Activated CD4-positive, alpha-beta memory T cell treated with anti-CD3 and anti-CD28 coated beads, Interleukin-2, amount 10 ng/mL, durations not matched to agents 7 days and 5 days (primary cell): Measurements from ENCODE around the gene KDM4B. TPM values are rescaled to one million over a fixed set of nuclear protein-coding genes. Genes with fewer than 3 reads are reported as not detected.
A peak's percentile ranks its signal among the peaks of the same experiment; 100 is the strongest.

ENCODE experiments used
- CTCF ChIA-PET: fragments of 350-600 bp; sonication (Branson Sonifier 250); formaldehyde crosslinking; loops from one replicate; lab custom pipeline; 2021; ENCODE audit warnings: antibody characterized with exemption, inconsistent platforms; lab: Charles Lee
- POLR2A ChIA-PET: fragments of 350-600 bp; sonication (Branson Sonifier 250); formaldehyde crosslinking; loops from one replicate; lab custom pipeline; 2021; ENCODE audit warnings: antibody characterized with exemption; lab: Charles Lee
- DNase-seq: peaks from one replicate; pipeline ENCODE4 v3.0.0-alpha.2; 2020
- H3K27ac Mint-ChIP-seq: one replicate; pipeline ENCODE4 v1.8.0; 2021; ENCODE audit warnings: mild to moderate bottlenecking, mixed read lengths
- H3K27me3 Mint-ChIP-seq: one replicate; pipeline ENCODE4 v1.8.0; 2021; ENCODE audit warnings: mixed read lengths
- H3K36me3 Mint-ChIP-seq: one replicate; pipeline ENCODE4 v1.8.0; 2021; ENCODE audit warnings: low read depth, mixed read lengths
- H3K4me1 Mint-ChIP-seq: one replicate; pipeline ENCODE4 v1.8.0; 2021; ENCODE audit warnings: mixed read lengths
- H3K4me3 Mint-ChIP-seq: one replicate; pipeline ENCODE4 v1.8.0; 2021; ENCODE audit warnings: mild to moderate bottlenecking, mixed read lengths
- H3K9me3 Mint-ChIP-seq: one replicate; pipeline ENCODE4 v1.8.0; 2021; ENCODE audit warnings: mixed read lengths
- total RNA-seq, 2 experiments: library from RNA; stranded (reverse); gene quantifications; one replicate each; pipeline ENCODE4 v1.2.3, GENCODE V29; 2021

KDM4B gene
- total RNA-seq, 2 experiments from 2014 or later = 46.3 to 50.9 TPM

DNA sequence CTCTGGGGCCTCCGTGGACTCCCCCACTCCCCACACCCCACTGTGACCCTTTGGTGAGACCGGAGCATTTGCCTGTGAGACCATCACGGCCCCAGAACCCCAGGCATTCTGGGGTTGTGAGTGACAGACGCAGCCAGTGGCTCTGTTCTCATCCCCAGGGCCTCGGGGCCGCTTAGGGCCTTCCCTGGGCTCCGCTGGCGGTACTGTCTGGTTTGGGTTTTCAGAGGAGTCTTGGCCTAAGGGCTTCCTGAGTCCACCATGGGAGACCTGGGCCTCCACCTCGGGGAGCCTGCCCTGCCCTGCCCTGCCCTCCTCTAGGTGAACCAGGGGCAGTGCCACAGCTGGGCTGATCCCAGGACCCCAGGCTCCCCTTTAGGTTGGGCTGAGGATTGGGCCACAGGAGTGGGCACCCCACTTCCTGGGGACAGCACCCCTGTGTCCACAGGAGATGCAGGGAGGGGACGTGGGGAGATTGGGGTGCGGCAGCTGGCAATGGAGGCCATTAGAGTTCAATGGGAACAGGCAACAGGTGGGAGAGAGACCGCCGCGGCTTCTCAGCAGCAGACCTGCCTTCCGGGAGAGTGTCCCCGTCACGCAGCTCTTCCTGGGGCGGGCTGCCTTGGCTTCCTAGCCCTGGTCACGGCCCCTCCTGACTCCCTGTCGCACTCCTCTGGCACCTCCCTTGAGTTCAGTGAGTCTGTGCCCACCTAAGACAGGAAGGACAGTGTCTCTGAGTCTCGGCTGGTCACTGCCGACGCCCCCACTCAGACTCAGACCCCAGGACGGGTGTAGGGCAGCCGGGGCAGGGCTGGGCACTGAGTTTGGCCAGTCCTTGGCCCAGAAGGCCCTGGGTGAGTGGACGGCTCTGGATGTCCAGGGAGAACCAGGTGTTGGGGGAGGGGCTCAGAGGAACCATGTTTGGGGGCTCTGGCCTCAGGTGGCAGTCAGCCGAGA is 164.1 kb downstream of the KDM4B start:
- no peaks in the 10 kb centered on the region for H3K9me3 Mint-ChIP-seq
- no peaks in the 10 kb centered on the region for H3K27me3 Mint-ChIP-seq
- DNase-seq = no peak
- H3K4me3 Mint-ChIP-seq = no peak overlapping the region
- POLR2A ChIA-PET = no interaction called here
- H3K36me3 Mint-ChIP-seq = peaks cover 12% of the 10 kb centered on the region
- H3K27ac Mint-ChIP-seq = peak overlapping the region; percentile 26
- peaks cover 7% of the 10 kb centered on the region for H3K4me1 Mint-ChIP-seq
- CTCF ChIA-PET = no interaction called here

DNA sequence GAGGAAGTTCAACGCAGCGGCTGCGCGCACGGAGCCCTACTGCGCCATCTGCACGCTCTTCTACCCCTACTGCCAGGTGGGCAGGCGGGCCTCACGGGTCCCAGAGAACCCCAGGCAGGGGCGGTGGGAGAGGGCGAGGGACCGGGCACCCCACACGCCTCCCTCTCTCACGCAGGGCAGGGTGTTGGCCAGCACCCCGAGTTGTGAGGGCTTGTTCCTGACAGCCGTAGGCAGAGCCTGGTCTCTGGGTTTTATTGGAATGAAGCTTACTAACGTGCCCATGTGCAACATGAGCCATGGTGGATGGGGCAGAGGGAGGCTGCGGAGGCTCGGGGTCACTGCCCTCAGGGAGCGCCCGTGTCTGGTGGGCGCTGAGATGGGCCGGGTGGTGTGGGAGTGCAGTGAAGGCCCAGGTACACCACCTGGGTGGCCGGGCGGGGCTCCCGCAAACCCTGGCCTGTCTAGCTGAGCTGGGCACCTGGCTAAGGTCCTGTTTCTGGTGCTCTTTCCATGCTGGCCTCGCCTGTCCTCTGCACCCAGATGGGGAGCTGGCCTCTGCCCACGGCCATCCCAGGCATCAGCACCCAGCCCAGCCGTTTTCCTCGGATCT is 165.2 kb downstream of the KDM4B start:
- Mint-ChIP-seq H3K27ac (no peak overlapping the region), H3K4me3 (no peak overlapping the region), H3K27me3 (peaks cover under 1% of the 10 kb centered on the region), H3K36me3 (peaks cover 23% of the 10 kb centered on the region), H3K9me3 (peaks cover 1% of the 10 kb centered on the region), H3K4me1 (peaks cover 18% of the 10 kb centered on the region)
- CTCF ChIA-PET = no interaction called here
- no peak for DNase-seq
- POLR2A ChIA-PET = no interaction called here

DNA sequence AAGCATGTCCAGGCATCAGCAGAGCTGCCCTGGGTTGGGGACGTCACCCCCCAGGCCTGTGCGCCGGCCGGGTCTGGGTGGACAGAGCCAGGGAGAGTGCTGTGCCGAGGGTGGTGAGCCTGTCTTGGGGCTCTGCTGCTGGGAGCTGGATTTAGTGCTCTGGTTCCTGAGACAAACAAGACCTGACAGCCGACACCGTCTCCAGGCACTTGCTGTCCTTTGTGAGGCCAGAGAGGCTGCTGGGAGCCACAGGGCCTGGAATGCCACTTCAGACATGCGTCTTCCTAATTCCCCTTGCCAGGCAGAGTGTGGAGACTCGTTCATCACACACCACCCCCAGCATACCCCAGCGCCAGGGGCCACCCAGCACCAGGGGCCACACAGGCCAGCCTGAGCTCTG is 165.8 kb downstream of the KDM4B start:
- no peak for DNase-seq
- Mint-ChIP-seq H3K4me3 (no peak overlapping the region), H3K36me3 (peaks cover 29% of the 10 kb centered on the region), H3K4me1 (peaks cover 24% of the 10 kb centered on the region), H3K27ac (no peak overlapping the region), H3K27me3 (peaks cover 2% of the 10 kb centered on the region), H3K9me3 (peaks cover 3% of the 10 kb centered on the region)
- POLR2A ChIA-PET = no interaction called here
- CTCF ChIA-PET = no interaction called here

GRCh38 chr19:5136073-5136855 is 167.4 kb downstream of the KDM4B start:
- H3K9me3 Mint-ChIP-seq = peaks cover 3% of the 10 kb centered on the region
- H3K27me3 Mint-ChIP-seq = peaks cover 2% of the 10 kb centered on the region
- H3K4me3 Mint-ChIP-seq = no peak overlapping the region
- POLR2A ChIA-PET = no interaction called here
- peaks cover 31% of the 10 kb centered on the region for H3K36me3 Mint-ChIP-seq
- H3K27ac Mint-ChIP-seq = no peak overlapping the region
- CTCF ChIA-PET = no interaction called here
- no peak for DNase-seq
- peaks cover 19% of the 10 kb centered on the region for H3K4me1 Mint-ChIP-seq

DNA sequence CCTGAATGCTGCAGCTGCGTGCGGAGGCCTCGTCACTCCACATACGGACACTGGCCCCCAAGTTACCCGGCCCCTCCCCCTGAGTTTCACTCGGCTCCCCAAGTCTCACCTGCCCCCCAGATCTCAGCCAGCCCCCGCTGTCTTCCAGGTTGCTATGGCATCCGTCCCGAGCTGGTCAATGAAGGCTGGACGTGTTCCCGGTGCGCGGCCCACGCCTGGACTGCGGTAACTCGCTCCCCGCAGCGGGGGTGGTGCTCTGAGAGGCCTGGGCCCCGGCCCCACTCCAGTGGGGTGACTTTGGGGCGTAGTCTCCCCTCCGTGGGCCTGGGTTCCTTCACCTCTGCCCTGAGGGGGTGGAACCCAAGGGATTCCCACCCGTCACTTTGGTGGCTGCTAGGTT is 168.2 kb downstream of the KDM4B start:
- no peak for DNase-seq
- no peak overlapping the region for H3K4me3 Mint-ChIP-seq
- peaks cover 19% of the 10 kb centered on the region for H3K4me1 Mint-ChIP-seq
- ChIA-PET CTCF (no interaction called here), POLR2A (no interaction called here)
- peaks cover 2% of the 10 kb centered on the region for H3K27me3 Mint-ChIP-seq
- H3K36me3 Mint-ChIP-seq = peaks cover 31% of the 10 kb centered on the region
- H3K9me3 Mint-ChIP-seq = peaks cover 3% of the 10 kb centered on the region
- H3K27ac Mint-ChIP-seq = no peak overlapping the region

- Mint-ChIP-seq H3K36me3 (peaks cover 31% of the 10 kb centered on the region), H3K4me1 (peaks cover 19% of the 10 kb centered on the region)
- POLR2A ChIA-PET = no interaction called here
Observed at GRCh38 chr19:5137571-5138124, 168.7 kb downstream of the KDM4B start.

GRCh38 chr19:5138606-5139582 is 170.0 kb downstream of the KDM4B start:
- peaks cover 19% of the 10 kb centered on the region for H3K4me1 Mint-ChIP-seq
- peaks cover 3% of the 10 kb centered on the region for H3K9me3 Mint-ChIP-seq
- peaks cover 31% of the 10 kb centered on the region for H3K36me3 Mint-ChIP-seq
- ChIA-PET CTCF (no interaction called here), POLR2A (no interaction called here)
- peaks cover 2% of the 10 kb centered on the region for H3K27me3 Mint-ChIP-seq
- DNase-seq = peak; percentile 94
- H3K27ac Mint-ChIP-seq = peak overlapping the region; percentile 82
- peak overlapping the region; percentile 73 for H3K4me3 Mint-ChIP-seq

More at GRCh38 chr19:5137571-5138124, 168.7 kb downstream of the KDM4B start:
- peaks cover 2% of the 10 kb centered on the region for H3K27me3 Mint-ChIP-seq
- peaks cover 3% of the 10 kb centered on the region for H3K9me3 Mint-ChIP-seq
- CTCF ChIA-PET = no interaction called here
- no peak overlapping the region for H3K4me3 Mint-ChIP-seq
- H3K27ac Mint-ChIP-seq = no peak overlapping the region
- DNase-seq = no peak

DNA sequence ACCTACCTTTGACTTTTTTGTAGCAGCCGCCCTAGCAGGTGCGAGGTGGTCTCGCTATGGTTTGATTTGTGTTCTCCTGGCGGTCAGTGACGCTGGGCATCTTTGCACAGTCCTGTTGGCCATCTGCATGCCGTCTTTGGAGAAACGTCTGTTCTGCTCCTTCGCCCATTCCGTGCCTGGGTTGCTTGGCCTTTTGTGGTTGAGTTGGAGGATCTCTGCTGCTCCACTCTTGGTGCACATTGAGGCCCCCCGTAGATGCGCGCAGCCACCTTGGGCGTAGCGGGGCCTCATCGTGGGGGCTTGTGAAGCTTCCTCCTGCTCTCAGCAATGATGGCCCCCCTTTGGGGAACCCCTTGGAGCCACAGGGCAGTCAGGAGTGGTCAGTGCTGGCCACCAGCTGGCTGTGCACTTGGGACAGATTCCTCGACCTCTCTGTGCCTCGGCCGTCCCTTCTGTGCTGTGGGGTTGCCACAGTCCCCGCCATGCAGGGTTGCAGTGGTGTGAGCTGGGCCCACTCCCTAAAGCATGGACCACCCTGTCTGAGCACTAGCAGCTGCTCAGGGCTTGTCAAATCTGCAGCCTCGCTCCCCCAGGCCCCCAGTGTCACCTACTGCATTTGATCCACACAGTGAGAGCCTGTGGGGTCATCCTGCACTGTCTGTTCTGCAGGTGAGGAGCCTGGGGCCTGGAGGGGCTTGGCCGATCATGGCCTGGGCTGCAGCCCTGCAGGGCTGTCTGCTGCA is 170.8 kb downstream of the KDM4B start:
- Mint-ChIP-seq H3K27ac (peak overlapping the region; percentile 82), H3K9me3 (peaks cover 3% of the 10 kb centered on the region), H3K27me3 (peaks cover 2% of the 10 kb centered on the region), H3K36me3 (peaks cover 31% of the 10 kb centered on the region), H3K4me3 (peak overlapping the region; percentile 73), H3K4me1 (peaks cover 19% of the 10 kb centered on the region)
- no peak for DNase-seq
- ChIA-PET CTCF (no interaction called here), POLR2A (no interaction called here)

DNA sequence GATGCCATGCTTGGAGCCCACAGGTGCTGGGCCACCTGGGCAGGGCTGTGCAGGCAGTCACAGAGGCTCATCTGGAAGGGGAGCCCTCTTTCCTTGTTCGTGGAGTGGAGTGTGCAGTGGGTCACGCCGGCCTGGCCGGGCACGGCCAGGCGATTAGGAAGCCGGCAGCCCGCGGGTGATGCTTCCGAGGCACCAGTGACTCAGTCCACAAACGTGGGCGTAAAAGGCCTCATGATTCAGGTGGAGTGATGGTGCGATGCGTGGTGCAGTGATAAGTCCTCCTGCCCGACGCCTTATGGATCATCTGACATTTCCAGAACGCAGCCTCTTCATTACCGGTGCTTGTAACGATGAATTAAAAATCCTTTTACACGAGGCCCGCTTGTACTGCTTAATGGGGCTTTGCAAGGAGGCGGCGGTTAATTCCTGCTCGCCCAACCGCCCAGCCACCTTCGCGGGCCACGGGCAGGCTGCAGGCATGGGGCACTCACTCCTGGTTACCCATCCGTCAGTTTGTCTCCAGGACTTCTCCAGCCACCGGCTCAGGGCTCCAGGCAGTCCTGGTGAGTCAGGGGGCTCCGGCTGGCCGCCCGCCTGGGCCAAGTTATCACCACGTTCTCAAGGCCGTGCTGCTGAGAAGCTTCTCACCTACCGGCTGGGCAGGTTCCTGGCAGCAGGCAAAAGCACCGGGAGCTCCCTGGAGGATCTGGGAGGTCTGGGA is 172.4 kb downstream of the KDM4B start:
- DNase-seq = no peak
- H3K9me3 Mint-ChIP-seq = peaks cover 3% of the 10 kb centered on the region
- H3K36me3 Mint-ChIP-seq = peaks cover 34% of the 10 kb centered on the region
- POLR2A ChIA-PET = no interaction called here
- peaks cover 19% of the 10 kb centered on the region for H3K4me1 Mint-ChIP-seq
- H3K4me3 Mint-ChIP-seq = no peak overlapping the region
- H3K27me3 Mint-ChIP-seq = peaks cover 2% of the 10 kb centered on the region
- H3K27ac Mint-ChIP-seq = no peak overlapping the region
- CTCF ChIA-PET = no interaction called here

DNA sequence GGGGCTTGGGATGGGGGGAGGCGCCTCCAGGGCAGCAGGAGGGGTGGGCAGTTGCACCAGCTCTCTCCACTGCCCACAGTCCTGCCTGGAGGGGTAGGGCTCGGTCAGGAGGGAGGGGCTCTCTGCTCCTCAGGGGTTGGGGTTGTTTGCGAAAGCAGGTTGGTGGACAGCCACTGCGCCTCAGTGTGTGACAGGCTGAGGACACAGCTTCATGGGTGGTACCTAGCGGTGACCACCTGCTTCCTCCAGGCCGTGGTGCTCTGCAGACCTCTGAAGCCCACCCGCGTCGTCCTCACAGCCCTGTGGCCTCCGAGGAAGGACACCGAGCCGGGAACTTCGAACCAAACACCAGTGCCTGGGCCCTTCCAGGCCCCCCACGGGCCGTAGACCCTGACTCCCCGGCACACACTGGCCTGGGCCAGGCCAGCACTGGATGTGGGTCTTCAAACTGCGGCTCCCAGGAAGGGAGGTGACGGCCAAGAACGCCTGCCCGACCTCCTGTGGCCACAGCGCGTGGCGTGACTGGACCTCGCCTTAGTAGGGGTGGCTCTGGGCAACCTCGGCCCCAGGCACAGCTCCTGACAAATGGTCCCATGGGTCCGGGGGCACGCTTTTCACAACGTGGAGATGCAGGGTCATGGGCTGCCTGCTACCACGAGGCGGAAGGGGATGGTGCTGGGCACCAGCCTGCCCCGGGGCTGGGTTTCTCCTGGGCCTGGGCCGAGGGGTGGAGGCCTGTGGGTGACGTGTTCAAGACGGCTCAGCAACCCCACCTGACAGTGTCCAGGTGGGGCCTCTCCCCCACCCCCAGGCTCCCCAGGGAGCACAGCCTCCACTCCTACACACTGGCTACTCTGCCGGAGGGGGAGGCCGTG is 173.2 kb downstream of the KDM4B start:
- DNase-seq = no peak
- POLR2A ChIA-PET = no interaction called here

More for the DNA sequence above, 173.2 kb downstream of the KDM4B start:
- Mint-ChIP-seq H3K27ac (no peak overlapping the region), H3K4me1 (peaks cover 19% of the 10 kb centered on the region), H3K4me3 (no peak overlapping the region), H3K9me3 (peaks cover 3% of the 10 kb centered on the region), H3K27me3 (peaks cover 2% of the 10 kb centered on the region), H3K36me3 (peaks cover 34% of the 10 kb centered on the region)
- CTCF ChIA-PET = no interaction called here
